Mucosa of descending colon (tissue), 3 donors: ENCODE results near the gene SH3BP2. TPM values are rescaled to one million over a fixed set of nuclear protein-coding genes. Genes with fewer than 3 reads are reported as not detected.

Experiments
- ATAC-seq: fragments of 200-7000 bp; cut with Tn5 transposase; one replicate; pipeline ENCODE4 v1.9.1; 2020; ENCODE audit warnings: mild to moderate bottlenecking, moderate library complexity
- DNase-seq, 3 donors: peaks; one replicate each; pipeline ENCODE4 v3.0.0-alpha.2; 2020
- H3K36me3 ChIP-seq: fragments of 200-600 bp; one replicate; pipeline ENCODE4 v1.8.0; 2021; ENCODE audit warnings: low read depth, mild to moderate bottlenecking
- H3K4me1 ChIP-seq: fragments of 200-600 bp; one replicate; pipeline ENCODE4 v1.8.0; 2021; ENCODE audit warnings: low read depth, mild to moderate bottlenecking
- H3K4me3 ChIP-seq: fragments of 200-600 bp; one replicate; pipeline ENCODE4 v1.8.0; 2021; ENCODE audit warnings: mild to moderate bottlenecking
- H3K9me3 ChIP-seq: fragments of 200-600 bp; one replicate; pipeline ENCODE4 v1.8.0; 2021; ENCODE audit warnings: mild to moderate bottlenecking
- CTCF ChIP-seq: fragments of 200-600 bp; IDR thresholded peaks from one replicate; pipeline ENCODE4 v1.8.0; 2022; ENCODE audit warnings: antibody characterized with exemption, mild to moderate bottlenecking
- intact Hi-C, 2 donors: fragments of 100-400 bp; cut with DNase I in 1 of 2; cut with micrococcal nuclease in 1 of 2; formaldehyde crosslinking; loops; one replicate each; pipeline versions ENCODE4 v1.11.0 to v1.11.1; 2022; cut with DNase I, micrococcal nuclease
- total RNA-seq, 3 donors: library from RNA; stranded (reverse); fragmentation: NEBNext Ultra II Directional in 2 of 3; extraction: Animal tissue kit (Norgen Biotek cat#: 25700) in 2 of 3; gene quantifications; one replicate each; pipeline versions ENCODE4 v1.2.1 to v1.2.4, GENCODE V29; 2021 to 2023
- donor health status: DM: no; HTN: no; CAD: no; lungs with moderate emphysema.
- donor health status: DM: no; HTN: no; CAD: no.
- donor health status: DM: no; HTN: yes; CAD: no.

The SH3BP2 gene
- total RNA-seq, 3 donors from 2014 or later: 48.1 to 75.3 (median 73.0) TPM

GRCh38 chr4:2834001-2834921 lies 41.4 kb downstream of the SH3BP2 start:
- DNase-seq (peak in 2 of 3 donors; percentile 26 to 46), ATAC-seq (no peak)
- intact Hi-C loops: no loop called here
- no peaks in the 10 kb centered on the region for H3K9me3 ChIP-seq
- H3K4me1 ChIP-seq: peaks cover 12% of the 10 kb centered on the region
- H3K4me3 ChIP-seq: no peak overlapping the region
- H3K36me3 ChIP-seq: peaks cover 7% of the 10 kb centered on the region
- no peak for TF ChIP-seq CTCF

GRCh38 chr4:2835978-2836377 lies 43.1 kb downstream of the SH3BP2 start:
- intact Hi-C loops: no loop called here
- DNase-seq: peak in 2 of 3 donors; percentile 25 to 57
- no peaks in the 10 kb centered on the region for H3K9me3 ChIP-seq
- TF ChIP-seq CTCF: no peak
- H3K36me3 ChIP-seq: peaks cover 7% of the 10 kb centered on the region
- ATAC-seq: no peak
- H3K4me3 ChIP-seq: no peak overlapping the region
- H3K4me1 ChIP-seq: peaks cover 12% of the 10 kb centered on the region

GRCh38 chr4:2836391-2836859 lies 43.5 kb downstream of the SH3BP2 start:
- DNase-seq: peak in 1 of 3 donors; percentile 38
- Histone ChIP-seq H3K9me3 (no peaks in the 10 kb centered on the region), H3K4me3 (no peak overlapping the region)

DNA sequence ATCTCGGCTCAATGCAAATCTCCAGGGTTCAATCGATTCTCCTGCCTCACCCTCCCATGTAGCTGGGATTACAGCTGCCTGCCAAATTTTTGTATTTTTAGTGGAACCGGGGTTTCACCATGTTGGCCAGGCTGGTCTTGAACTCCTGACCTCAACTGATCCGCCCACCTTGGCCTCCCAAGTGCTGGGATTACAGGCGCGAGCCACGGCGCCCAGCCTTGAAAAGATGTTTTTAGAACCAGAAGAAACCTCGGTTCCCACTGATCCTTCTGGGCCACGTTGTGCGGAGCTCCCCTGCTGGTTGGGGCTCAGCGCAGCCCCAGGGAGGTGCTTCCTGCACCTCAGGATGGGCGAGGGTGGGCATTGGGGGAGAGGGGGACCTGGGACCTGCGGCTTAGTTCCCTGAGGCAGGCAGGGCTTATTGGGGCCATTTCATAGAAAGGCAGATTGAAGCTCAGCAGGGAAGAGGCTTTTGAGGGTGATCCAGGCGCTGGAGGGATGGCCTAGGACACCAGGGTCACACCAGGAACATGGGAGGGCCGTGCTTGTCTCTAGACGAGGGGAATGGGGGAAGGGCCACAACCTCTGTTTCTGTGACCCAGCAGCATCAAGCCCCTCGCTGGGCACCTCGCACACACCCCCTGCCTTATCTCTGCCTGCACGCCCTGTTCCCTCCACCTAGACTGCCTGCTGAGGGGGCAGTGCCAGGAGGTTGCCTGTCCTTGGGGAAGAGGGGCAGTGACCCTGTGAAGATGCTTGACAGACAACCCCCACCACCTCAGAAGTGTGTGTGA lies 44.4 kb downstream of the SH3BP2 start:
- no peak for TF ChIP-seq CTCF
- H3K4me3 ChIP-seq: no peak overlapping the region
- H3K4me1 ChIP-seq: peaks cover 12% of the 10 kb centered on the region
- no peak for ATAC-seq
- H3K9me3 ChIP-seq: no peaks in the 10 kb centered on the region
- DNase-seq: peak in 1 of 3 donors; percentile 32
- intact Hi-C loops: no loop called here
- peaks cover 4% of the 10 kb centered on the region for H3K36me3 ChIP-seq

More at GRCh38 chr4:2836391-2836859, 43.5 kb downstream of the SH3BP2 start:
- Histone ChIP-seq H3K4me1 (peaks cover 12% of the 10 kb centered on the region), H3K36me3 (peaks cover 7% of the 10 kb centered on the region)
- ATAC-seq: no peak
- TF ChIP-seq CTCF: no peak
- intact Hi-C loops: no loop called here

DNA sequence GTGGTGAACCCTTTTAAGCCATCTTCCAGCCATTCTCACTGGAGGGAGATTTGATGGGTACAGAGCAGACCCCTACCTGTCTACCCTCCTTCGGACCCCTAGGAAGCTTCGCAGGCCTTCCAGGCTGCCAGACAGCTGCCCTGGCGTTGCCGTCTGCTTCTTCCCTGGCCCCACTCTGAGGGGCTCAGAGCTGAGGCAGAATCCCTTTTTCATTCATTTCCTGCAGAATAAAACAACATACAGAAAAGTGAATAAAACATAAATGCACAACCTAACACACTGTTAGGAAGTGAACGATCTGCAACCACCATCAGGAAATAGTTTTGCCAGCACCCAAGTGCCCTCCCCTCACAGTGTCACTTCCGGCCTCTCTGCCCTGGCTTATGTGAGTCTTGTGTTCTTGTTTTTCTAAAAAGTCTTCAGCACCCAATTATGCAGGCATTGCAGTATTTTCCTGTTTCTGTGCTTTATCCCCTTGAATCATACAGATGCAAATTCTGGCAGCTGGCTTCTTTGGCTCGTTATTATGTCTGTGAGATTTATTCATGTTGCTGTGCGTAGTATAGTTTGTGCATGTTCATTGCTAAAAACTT lies 45.1 kb downstream of the SH3BP2 start:
- DNase-seq (peak; percentile 57 to 78 (median 63)), ATAC-seq (peak; percentile 71)
- intact Hi-C loops: no loop called here
- no peak overlapping the region for H3K4me3 ChIP-seq
- H3K9me3 ChIP-seq: no peaks in the 10 kb centered on the region
- no peaks in the 10 kb centered on the region for H3K36me3 ChIP-seq
- TF ChIP-seq CTCF: no peak
- peaks cover 12% of the 10 kb centered on the region for H3K4me1 ChIP-seq
